HG03432 (cell line): ENCODE measurements around the gene TPSG1.
"Not testable (repeated sequence)": the region's sequence is repeated elsewhere in the genome, so short reads cannot be mapped to it uniquely, and the experiment has no call there.

Source experiments
- ATAC-seq: cut with Tn5 transposase; IDR thresholded peaks from one replicate; pipeline ENCODE4 v1.9.1; 2021; ENCODE audit warnings: mild to moderate bottlenecking, moderate library complexity; ENCODE audit not compliant: unreplicated experiment

Gene TPSG1

DNA sequence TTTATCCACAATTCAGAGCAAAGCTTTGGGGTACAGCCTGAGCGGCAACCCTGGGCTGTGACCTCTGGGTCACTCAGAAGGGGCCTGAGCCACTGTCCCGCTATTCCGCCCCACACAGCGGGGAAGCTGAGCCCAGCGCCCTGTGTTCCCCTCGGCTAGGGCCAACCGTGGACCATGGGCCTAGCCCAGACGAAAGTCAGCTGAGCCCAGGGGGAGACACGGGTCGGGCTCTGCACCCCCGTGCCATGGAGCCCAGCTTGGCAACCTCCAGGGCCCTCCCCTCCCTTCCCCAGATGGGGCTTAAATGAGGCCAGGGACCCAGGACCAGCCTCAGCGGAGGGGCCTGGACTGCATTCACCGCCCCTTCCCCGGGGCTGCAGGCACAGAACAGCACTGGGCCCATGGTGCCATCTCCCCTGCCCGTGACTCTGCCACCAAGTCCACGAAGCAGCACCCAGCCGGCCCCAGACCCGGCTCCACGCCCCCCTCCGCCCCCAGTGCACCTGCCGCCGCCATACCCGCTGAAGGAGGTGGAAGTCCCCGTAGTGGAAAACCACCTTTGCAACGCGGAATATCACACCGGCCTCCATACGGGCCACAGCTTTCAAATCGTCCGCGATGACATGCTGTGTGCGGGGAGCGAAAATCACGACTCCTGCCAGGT lies 32.6 kb upstream of the TPSG1 start:
- no peak for ATAC-seq

DNA sequence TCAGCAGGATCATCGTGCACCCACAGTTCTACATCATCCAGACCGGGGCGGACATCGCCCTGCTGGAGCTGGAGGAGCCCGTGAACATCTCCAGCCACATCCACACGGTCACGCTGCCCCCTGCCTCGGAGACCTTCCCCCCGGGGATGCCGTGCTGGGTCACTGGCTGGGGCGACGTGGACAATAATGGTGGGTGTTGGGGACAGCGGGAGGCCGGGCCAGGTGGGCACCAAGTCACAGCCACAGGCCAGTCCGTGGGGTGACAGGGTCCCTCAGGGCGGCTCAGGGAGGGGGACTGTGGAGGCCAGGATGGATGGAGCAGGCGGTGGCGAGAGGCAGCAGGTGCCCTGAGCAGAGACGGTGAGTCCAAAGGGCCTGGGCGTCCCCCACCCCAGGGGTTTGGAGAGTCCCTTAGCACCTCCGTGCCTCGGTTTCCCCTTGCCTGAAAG lies 31.8 kb upstream of the TPSG1 start:
- ATAC-seq, result no peak

GRCh38 chr16:1256296-1256873 lies 31.3 kb upstream of the TPSG1 start:
- not testable (repeated sequence) for ATAC-seq

GRCh38 chr16:1255276-1256122 lies 30.4 kb upstream of the TPSG1 start, which contains the start of gene TPSD1:
TSS of gene TPSD1 (plus strand) at chr16:1256069. CDS start at chr16:1256281, 212 bp downstream.
- not testable (repeated sequence) for ATAC-seq

GRCh38 chr16:1254821-1255220 lies 29.8 kb upstream of the TPSG1 start:
- not testable (repeated sequence) for ATAC-seq

DNA sequence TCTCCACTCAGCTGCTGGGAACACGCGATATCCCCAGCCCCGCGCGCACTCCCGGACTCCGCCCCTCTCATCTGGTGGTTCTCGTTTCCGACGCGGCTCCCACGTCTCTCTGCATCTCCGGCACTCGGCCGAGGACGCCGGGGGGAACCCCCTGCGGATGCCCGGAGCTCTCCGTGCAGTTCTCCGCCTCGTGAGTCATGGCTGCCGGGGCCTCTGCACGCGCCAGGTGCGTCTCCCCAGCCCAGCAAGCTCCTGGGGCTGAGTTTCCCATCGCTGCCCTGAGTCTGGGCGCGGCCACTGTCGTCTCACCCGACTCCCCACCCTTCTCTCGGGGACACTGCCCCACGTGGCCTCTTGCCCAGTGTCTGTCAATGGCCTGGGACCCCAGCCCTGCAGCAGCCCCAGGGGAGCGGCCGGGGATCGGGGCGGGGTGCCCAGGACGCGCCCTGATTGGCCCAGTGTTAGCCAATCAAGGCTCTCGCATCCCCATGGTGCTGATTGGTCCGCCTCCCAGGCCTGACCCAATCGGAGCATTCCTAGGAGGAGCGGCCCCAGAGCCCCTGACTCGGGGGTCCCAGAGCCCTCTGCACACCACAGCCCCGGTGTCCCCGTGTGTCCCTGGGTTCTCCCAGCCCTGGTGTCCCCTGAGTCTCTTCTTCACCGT lies 28.8 kb upstream of the TPSG1 start:
- not testable (repeated sequence) for ATAC-seq

- not testable (repeated sequence) for ATAC-seq
Measured at GRCh38 chr16:1249031-1249755, 24.1 kb upstream of the TPSG1 start.

DNA sequence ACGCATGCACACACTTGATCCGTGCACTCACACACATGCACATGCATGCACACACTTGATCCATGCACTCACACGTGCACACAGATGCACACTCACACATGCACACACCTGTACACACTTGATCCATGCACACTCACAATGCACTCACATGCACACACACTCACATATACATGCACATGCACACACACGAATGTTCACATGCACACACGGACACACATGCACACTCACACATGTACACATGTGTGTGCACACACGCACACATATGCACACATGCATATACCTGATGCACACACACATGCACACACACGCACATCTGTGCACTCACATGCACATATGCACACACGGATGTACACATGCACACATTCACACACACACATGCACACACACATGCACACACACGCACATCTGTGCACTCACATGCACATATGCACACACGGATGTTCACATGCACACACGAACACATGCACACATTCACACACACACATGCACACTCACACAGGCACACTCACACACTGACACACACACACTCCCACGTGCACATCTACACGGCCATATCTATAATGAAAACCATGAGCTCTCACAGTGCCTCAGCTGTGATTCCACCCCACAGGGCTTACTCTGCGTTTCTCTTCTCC lies 23.0 kb upstream of the TPSG1 start:
- not testable (repeated sequence) for ATAC-seq

DNA sequence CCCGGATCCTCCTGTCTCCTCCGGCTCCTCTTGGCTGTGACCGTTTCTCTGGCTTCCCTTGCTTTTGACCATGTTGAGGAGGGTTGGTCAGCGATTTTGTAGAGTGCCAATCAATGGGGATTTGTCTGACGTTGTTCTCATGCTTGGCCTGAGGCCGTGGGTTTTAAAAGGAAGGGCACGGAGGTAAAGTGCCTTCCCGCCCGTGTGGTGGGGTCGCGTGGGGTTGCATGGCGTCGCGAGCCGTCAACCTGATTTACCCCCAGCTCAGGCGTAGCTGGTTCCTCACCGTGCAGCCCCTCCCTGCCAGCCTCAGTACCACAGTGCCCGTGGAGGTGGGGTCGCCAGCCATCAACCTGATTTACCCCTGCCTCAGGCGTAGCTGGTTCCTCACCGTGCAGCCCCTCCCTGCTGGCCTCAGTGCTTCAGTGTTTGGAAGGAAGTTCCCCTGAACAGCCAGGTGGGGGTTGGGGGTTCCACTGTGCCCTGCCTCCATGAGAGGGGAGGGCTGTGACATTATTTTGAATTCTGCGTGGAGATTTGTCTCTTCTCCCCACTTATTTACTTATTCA lies 20.5 kb upstream of the TPSG1 start:
- no peak for ATAC-seq

- no peak for ATAC-seq
Measured at GRCh38 chr16:1244881-1245280, 19.8 kb upstream of the TPSG1 start.

DNA sequence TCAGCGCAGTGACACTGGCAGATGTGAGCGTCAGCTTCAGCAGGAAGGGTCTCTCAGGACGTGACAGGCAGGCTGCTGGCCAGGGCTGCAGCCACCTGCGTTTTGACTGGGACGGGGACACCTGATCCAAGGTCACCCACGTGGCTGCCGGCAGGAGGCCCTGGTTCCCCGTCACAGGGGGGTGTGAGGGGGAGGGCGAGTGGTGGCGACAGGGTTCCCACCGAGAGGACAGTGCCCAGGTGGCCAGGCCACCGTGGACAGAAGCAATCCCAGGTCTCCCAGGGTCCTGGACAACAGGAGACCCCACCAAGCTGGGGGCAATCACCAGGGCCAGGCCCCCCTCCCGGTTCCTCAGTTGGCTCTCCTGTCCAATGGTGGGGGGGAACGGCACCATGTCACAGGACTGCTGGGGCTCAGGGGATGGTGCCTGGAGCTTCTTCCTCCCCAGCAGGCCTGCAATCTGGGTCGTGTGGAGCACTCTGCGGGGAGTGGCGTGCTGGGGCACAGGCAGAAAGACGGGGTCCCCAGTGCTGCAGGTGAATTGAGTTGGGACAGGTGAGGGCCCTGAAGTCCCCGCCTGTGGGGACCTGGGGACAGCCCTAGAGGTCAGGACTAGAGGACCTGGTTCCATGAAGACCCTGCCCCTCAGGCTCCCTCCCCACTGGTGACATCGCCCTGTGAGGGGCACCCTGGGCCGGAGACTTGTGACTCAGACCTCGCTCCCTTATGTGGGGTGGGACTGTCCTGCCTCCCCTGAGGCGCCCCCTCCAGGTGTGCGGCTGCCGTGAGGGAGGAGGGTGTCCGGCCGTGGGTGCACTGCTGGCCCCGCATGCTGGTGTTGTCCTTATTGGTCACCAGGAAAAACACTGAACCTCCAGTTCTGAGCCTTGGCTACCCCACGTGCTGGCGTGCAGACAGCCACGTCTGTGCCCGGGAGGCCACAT lies 19.1 kb upstream of the TPSG1 start:
- ATAC-seq, result not testable (repeated sequence)

DNA sequence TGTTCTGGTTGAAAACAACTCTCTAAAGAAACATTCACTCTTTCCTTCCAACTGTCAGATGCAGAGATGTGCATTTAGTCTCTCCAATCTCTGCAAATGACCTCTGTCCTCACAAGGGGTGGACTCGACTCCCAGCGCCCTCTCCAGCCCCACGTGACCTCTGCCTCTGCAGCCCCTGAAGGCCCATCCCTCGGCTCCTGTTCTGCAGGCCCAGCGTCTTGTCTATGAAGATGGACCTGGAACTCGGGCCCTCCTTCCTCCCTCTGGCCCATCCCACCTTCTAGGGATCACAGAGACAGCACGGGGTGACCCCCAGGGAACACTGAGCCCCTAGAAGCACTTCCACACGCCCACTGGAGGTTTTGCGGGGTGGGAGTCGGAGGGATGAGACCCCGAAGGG lies 18.3 kb upstream of the TPSG1 start:
- not testable (repeated sequence) for ATAC-seq

DNA sequence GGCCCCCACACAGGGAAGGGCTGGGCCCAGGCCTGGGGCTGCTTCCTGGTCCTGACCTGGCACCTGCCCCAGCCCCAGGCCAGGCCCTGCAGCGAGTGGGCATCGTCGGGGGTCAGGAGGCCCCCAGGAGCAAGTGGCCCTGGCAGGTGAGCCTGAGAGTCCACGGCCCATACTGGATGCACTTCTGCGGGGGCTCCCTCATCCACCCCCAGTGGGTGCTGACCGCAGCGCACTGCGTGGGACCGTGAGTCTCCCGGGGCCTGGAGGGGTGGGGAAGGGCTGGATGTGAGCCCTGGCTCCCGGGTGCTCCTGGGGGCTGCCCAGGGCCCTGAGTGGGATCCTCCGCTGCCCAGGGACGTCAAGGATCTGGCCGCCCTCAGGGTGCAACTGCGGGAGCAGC lies 16.0 kb upstream of the TPSG1 start:
- ATAC-seq, result not testable (repeated sequence)

GRCh38 chr16:1240436-1240835 lies 15.4 kb upstream of the TPSG1 start, which contains the start of gene TPSAB1:
TSS of gene TPSAB1 (plus strand) at chr16:1240705. CDS start at chr16:1240939, 234 bp downstream.
- ATAC-seq, result not testable (repeated sequence)

DNA sequence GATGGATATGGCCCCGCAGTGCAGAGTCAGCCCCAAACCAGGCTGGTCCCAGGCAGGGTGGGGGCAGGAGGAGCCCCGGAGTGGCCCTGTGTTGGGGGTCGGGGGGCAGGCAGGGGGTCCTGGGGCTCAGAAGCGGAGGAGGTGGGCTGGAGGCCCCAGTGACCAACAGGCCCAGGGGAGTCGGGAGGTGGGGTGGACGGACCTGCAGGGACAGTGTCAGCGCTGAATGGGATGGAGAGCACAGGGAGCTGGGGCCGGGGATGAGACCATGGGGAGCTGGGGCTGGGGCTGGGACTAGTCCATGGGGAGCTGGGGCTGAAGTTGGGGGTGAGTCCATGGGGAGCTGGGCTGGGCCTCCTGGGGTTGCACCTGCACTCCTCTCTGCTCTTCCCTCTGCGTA lies 14.5 kb upstream of the TPSG1 start:
- ATAC-seq, result not testable (repeated sequence)

DNA sequence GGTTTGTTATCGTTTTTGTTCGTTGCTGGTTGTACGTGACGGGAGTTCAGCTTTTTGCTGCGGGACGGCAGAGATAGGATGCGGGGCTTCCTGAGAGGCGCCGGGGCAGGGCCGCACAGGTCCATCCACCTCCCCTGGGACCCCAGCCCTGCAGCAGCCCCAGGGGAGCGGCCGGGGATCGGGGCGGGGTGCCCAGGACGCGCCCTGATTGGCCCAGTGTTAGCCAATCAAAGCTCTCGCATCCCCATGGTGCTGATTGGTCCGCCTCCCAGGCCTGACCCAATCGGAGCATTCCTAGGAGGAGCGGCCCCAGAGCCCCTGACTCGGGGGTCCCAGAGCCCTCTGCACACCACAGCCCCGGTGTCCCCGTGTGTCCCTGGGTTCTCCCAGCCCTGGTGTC lies 13.8 kb upstream of the TPSG1 start:
- not testable (repeated sequence) for ATAC-seq

GRCh38 chr16:1237990-1238389 lies 12.9 kb upstream of the TPSG1 start:
- ATAC-seq, result no peak

GRCh38 chr16:1236659-1237058 lies 11.6 kb upstream of the TPSG1 start:
- not testable (repeated sequence) for ATAC-seq
